Renal cortex interstitium (tissue), 3 donors: ENCODE measurements around the gene OR13J1. TPM values are rescaled to one million over a fixed set of nuclear protein-coding genes. Genes with fewer than 3 reads are reported as not detected.

Experiments used
- polyA plus RNA-seq, 3 donors: library from polyadenylated mRNA; unstranded; fragments of 120-200 nt; gene quantifications; one replicate each; pipeline ENCODE4 v1.2.1, GENCODE V29; 2013; ENCODE audit not compliant: insufficient read length in 3 of 3

Gene OR13J1
- polyA plus RNA-seq, 3 donors, result 0.11 TPM; not detected in 2

Other genes with a start within 250 kb of the OR13J1 start
- under 1 TPM; 0.27 to 0.48 (median 0.28) TPM for gene SIT1, start 219.5 kb downstream of the OR13J1 start, polyA plus RNA-seq
- gene RMRP, start 212.4 kb downstream of the OR13J1 start, polyA plus RNA-seq, result 1 to 10 TPM in 1 of 3 donors, not detected in 2; 1.9 TPM
- 10 to 100 TPM; 14.2 to 22.3 (median 18.6) TPM for gene CCDC107, start 212.1 kb downstream of the OR13J1 start, polyA plus RNA-seq
- 10 to 100 TPM in 1 of 3 donors, 1 to 10 TPM in 2; 9.3 to 11.5 (median 10.0) TPM for gene ARHGEF39, start 205.2 kb downstream of the OR13J1 start, polyA plus RNA-seq
- 1 to 10 TPM in 1 of 3 donors, under 1 TPM in 2; 0.85 to 1.1 (median 0.93) TPM for gene CA9, start 196.5 kb downstream of the OR13J1 start, polyA plus RNA-seq
- 100 to 1,000 TPM; 149 to 194 (median 156) TPM for gene TPM2, start 180.5 kb downstream of the OR13J1 start, polyA plus RNA-seq
- gene TLN1, start 138.2 kb downstream of the OR13J1 start, polyA plus RNA-seq, result 100 to 1,000 TPM; 150 to 192 (median 174) TPM
- gene CREB3, start 137.7 kb downstream of the OR13J1 start, polyA plus RNA-seq, result 10 to 100 TPM; 37.4 to 40.2 (median 39.3) TPM
- 100 to 1,000 TPM in 2 of 3 donors, 10 to 100 TPM in 1; 96.9 to 126 (median 107) TPM for gene GBA2, start 121.2 kb downstream of the OR13J1 start, polyA plus RNA-seq
- 10 to 100 TPM; 28.8 to 30.3 (median 29.0) TPM for gene RGP1, start 121.1 kb downstream of the OR13J1 start, polyA plus RNA-seq
- gene MSMP, start 116.1 kb downstream of the OR13J1 start, polyA plus RNA-seq, result 1 to 10 TPM in 1 of 3 donors, not detected in 2; 1.1 TPM
- gene NPR2, start 78.8 kb downstream of the OR13J1 start, polyA plus RNA-seq, result 10 to 100 TPM; 32.0 to 38.0 (median 33.7) TPM
- 1 to 10 TPM; 4.8 to 8.6 (median 6.5) TPM for gene SPAG8, start 58.1 kb downstream of the OR13J1 start, polyA plus RNA-seq
- gene HINT2, start 55.4 kb downstream of the OR13J1 start, polyA plus RNA-seq, result 10 to 100 TPM; 50.5 to 60.3 (median 58.2) TPM
- under 1 TPM in 2 of 3 donors, not detected in 1; 0.10 to 0.26 TPM for gene FAM221B, start 41.7 kb downstream of the OR13J1 start, polyA plus RNA-seq
- gene TMEM8B, start 41.2 kb downstream of the OR13J1 start, polyA plus RNA-seq, result 10 to 100 TPM; 24.4 to 36.4 (median 28.9) TPM
- under 1 TPM in 2 of 3 donors, not detected in 1; 0.47 to 0.60 TPM for gene HRCT1, start 35.8 kb upstream of the OR13J1 start, polyA plus RNA-seq
- 1 to 10 TPM; 1.3 to 1.5 (median 1.3) TPM for gene SPAAR, start 39.1 kb upstream of the OR13J1 start, polyA plus RNA-seq
- gene OR2S2, start 87.8 kb upstream of the OR13J1 start, polyA plus RNA-seq, result not detected
- gene RECK, start 166.5 kb upstream of the OR13J1 start, polyA plus RNA-seq, result 10 to 100 TPM; 26.5 to 32.5 (median 29.3) TPM